Skin of body (tissue), 2 donors: ENCODE measurements around the gene UBL4A. TPM values are rescaled to one million over a fixed set of nuclear protein-coding genes. Genes with fewer than 3 reads are reported as not detected.

ENCODE experiments used
- DNase-seq: peaks from one replicate; lab custom pipeline; 2025; lab: John Stamatoyannopoulos, UW
- total RNA-seq: library from RNA; depleted of rRNA; stranded (reverse); fragments of >200 nt; gene quantifications from one replicate; pipeline ENCODE4 v1.2.3, GENCODE V29; 2014

Gene UBL4A
- total RNA-seq, 1 donor from 2014 or later, result 19.4 TPM

DNA sequence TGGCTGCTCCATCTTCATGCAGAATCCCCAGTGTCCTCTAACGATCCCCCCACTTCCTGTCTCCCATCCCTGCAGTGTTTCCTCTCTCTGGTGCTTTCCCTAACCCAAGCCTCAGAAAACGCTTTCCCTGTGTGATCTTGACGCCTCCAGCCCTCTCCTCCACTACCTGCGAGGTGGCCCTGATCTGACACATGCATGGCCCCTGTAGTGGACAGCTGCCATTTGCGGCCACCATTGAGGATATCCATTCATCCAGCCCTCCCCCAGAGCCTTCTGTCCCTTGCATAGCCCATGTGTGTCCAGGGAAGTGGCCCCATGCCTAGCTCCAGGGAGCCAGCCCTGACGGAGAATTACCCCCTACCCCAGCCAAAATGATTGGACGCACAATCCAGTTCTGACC is 3.1 kb downstream of the UBL4A start:
- no peak for DNase-seq

DNA sequence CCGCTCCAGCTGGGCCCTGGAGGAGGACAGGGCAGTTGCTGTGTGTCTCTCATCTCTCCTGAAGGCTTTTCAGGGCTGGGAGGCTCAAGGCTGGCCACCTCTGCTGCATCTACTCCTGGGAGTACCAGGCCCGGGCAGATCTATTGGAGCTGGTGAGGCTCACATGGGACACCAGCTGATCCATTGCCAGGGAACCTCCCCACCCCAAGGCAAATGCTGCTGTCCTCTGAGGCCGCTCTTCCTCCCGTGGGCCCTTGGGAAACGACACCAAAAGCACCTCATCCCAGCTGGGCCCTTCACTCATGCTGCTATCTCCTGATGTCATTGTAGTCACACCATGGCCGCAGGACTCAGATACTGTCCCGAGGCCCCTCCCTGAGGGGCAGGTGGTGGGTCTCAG is 3.6 kb downstream of the UBL4A start:
- DNase-seq, result no peak

DNA sequence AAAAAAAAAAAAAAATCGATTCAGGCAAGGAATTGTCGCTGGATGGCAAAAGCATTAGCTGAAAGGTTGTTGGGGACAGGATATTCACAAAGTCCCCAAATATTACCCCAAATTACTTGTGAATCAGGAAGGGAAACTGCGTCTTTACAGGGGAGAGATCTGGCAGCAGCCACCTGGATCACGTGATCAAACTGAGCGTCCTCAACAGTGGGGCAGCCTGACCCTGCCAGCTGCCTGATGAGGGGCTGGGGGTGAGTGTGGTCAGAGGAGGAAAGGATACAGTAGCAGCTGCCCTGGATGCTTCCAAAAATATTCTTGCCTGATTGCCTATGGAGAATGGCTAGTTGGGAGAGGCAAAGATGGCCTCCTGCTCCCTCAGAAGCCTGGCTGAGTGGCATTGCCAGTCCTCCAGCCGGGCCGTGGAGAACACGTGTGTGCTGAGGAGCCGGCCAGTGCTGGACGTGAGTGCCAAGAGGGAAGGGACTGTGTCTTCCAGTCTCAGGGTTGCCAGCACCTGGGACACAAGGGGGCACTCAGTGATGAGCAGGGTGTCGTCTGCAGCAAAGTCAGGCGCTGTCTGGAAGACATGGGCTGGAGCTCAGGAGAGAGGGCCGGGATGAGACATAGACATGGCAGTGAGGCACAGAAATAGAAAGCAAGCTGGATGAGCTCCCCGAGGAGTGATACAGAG is 4.4 kb downstream of the UBL4A start:
- DNase-seq, result no peak

DNA sequence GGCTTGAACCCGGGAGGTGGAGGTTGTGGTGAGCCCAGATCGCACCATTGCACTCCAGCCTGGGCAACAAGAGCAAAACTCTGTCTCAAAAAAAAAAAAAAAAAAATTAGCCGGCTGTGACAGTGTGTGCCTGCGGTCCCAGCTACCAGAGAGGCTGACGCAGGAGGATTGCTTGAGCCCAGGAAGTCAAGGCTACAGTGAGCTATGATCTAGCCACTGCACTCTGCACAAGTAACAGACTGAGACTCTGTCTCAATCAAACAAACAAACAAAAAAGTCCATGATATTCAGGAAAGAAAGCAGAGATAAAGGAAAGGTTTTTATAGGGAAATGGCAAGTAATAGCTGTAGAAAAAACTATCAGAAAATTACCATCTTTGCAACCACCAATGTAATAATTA is 5.2 kb downstream of the UBL4A start:
- DNase-seq, result no peak

DNA sequence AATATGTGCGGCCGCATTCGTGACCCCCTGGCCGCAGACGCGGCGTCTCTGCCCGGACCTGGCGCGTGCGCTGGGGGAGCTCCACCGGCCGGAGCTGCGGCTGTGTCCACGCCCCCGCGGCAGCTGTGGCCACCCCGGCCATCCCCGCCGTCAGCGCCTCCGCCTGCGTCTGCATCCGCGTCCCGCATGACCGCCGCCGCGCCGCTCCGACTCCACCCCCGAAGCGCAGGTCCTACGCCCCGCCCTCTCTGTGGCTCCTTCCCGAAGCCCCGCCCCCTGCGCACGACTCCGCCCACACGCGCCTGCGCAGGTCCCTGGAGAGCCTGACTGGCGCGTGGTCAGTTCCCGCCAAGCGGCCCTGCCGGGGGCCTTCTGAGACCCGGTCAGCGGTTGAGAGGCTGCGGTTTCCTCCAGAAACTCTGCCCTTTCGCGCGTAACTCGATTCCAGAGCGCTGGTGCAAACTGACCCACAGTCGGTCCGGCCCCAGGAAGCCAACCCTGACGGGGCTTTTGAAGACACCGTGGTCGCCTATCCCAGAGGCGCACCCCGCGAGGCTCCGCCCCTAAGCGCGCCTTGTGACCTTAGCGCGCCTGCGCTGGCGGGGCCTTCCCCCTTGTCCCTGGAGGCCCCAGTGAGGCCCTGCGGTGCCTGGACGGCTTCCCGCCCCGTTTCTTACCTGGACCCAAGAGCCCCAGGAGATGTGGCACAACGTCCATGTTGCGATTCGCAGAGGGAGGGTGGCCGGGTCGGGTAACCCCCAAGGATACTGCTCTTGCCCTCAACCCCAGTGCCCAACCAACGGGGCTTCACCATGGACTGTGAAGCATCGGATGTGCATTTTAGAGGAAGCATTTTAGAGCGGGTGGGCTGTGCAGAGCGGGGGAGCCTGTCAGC is 7.4 kb downstream of the UBL4A start, which contains the start of gene LAGE3:
Gene LAGE3, minus strand, starts transcription at position 554 of the 895 bp plus-strand sequence. Its CDS starts 366 bp downstream, at position 188.
- DNase-seq, result peak; percentile 75

DNA sequence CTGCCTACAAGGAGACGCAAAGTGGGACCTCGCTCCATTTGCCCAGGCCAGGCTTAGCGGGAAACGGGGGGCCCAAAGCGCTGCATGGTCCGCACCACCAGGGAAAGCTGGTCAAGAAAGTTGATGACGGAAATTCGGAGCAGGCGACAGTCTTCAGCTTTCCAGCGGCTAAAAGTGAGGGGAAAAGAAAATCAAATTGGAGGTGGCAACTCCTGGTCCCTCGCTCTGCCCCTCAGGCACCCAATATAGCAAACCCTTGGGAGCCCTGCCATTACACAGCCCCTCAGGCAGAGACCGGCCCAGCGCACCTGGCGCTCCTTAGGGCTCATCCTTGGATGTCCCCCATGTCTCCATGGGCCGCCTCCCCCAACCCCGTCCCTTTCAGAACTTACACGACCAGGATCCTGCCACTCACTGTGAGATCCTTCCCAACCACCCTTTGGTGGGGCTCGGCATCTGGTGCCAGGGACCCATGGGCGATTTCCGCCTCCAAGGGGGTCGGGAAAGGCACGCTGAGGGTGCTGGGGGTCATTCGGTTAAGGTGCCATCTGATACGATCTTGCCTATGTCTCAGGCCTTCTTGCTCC is 8.4 kb downstream of the UBL4A start:
- DNase-seq, result no peak

DNA sequence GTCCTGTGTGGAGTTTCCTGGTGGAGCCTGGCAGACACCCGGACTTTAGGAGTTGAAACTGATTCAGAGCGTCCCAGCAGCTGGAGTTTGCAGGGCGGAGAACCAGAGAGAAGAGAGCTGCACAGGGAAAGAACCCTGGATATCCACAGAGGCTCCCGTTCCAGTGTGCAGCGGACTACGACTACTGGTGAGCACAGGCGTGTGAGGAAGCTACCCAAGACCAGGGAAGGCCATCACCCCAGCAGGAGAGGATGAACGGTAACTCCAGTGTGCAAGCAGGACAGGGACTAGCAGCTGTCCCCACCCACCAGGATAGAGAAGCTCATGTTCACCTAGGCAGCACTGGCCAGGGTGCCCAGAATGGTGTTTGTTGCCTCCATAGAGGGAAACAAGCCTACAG is 9.6 kb downstream of the UBL4A start:
- no peak for DNase-seq

DNA sequence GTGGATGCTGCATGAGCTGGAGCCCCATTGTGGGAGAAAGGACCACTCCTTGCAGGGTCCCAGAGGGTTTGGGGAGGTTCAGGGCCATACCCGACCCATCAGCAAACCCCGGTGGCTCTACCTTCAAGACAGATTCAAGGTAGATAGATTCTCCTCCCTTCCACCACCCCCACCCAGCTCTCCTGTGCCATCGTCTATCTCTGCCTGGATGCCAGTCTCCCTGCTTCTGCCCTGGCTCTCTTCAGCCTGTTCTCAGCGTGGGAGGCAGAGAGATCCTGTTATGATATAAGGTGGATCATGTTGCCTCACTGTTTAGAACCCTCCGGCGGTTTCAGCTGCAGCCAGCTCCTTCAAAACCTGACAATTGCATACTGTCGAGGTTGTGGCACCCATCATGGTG is 12.7 kb downstream of the UBL4A start:
- no peak for DNase-seq

DNA sequence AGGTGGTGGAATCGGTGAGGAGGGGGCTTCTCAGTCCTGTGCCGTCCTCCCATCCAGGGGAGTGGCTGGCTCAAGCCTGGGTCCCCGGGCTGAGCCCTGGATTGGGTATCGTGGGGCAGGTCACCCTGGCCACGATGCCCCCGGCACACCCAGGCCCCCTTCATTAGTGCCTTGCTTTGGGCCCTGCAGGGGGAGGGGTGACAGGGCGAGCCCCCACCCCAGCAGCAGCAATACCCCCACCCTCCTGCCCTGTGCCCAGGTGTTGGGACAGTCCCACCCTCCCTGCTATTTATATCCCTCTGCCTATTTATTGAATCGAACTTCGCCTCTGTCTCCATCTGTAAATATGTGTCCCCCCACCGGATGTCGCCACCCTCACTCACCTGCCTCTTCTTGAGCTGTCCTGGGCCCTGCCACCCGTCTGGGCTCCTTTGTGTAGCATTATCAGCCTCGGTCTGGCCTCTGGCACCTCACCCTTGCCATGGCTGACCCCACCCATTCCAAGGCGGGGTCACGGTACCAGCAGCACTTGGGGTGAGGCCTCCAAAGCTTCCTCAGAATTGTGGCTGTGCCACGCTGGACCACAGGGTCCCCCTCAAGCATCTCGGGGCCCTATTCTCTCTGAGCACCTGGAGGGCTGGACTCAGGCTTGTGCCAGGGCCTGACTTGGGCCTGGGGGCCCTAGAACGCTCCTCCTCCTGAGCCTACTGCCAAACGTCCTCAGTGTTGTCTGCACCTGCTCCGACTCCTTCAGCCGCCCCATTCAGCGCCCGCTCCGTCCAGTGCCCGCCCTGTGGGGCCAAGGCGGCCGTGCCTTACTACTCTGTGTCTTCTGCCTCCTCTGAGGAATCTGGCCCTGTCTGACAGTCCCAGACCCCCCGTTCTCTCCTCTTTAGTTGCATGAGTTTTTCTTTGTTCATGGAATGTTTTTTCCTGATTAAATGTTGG is 13.5 kb downstream of the UBL4A start:
- no peak for DNase-seq

DNA sequence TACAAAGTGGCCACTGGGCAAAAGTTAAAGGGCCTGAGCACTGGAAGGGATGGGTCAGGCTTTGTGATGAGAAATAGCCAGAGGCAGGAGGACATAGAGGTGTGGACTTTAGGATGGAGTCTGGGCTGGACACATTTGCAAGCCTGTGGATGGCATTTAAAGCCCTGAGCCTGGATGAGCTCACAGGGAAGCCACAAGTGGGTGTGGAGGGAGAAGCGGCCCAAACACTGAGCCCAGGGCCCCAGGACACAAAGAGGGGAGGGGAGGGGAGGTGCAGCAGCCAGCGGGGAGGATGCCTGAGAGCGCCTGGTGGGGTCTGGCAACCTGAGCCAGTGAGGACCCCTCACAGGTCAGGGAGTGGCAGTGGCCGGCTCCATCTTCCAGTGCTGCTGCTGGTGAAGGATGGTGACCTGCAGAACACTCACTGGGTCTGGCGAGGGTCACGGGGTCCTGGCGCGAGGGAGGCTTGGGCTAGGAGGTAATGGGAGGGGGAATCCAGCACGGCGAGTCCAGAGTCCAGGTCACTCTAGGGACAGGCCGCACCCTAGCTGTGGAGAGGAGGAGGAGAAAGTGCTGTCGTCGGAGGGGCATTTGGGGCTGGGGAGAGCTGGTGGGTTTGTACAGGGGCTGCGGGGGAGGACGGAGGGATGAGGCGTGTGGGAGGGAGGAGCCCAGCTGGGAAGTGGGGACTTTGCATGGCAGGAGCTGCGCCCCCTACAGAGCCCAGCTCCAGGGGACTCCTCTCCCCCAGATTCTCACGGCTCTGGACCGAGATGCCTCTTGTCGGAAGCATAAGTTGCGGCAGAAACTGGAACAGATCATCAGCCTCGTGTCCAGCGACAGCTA is 14.4 kb downstream of the UBL4A start:
- DNase-seq, result no peak

DNA sequence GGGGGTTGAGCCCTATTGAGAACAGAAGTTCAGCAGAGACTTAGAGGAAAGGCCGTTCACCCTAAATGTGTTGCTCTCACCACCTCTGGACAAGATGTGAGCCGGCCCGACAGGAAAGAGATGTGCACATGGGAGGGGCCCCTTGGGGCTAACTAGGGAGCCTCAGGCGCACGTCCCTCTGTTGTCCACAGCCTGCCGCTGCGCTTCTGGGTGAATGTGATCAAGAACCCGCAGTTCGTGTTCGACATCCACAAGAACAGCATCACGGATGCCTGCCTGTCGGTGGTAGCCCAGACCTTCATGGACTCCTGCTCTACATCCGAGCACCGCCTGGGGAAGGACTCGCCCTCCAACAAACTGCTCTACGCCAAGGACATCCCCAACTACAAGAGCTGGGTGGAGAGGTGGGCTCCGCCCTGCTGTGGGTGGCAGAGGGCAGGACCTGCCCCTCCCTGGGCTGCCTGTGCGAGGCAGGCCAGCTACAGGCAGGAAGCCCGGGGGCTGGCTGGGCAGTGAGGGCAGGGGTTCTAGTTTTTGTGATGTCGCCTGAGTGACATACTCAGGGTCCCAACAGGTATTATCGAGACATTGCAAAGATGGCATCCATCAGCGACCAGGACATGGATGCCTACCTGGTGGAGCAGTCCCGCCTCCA is 15.4 kb downstream of the UBL4A start:
- no peak for DNase-seq

DNA sequence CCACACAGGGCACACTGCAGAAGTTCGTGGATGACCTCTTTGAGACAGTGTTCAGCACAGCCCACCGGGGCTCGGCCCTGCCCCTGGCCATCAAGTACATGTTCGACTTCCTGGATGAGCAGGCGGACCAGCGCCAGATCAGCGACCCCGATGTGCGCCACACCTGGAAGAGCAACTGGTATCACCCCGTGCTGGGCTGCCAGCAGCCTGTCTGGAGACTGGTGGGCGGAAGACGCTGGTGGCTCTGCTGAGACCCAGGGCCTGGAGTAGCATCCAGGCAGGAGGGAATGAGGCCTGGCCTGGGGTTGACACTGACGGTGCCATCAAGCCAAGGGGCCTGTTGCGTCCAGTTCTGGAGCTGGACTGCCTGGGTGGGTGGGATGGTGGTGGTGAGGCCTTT is 16.0 kb downstream of the UBL4A start:
- no peak for DNase-seq

DNA sequence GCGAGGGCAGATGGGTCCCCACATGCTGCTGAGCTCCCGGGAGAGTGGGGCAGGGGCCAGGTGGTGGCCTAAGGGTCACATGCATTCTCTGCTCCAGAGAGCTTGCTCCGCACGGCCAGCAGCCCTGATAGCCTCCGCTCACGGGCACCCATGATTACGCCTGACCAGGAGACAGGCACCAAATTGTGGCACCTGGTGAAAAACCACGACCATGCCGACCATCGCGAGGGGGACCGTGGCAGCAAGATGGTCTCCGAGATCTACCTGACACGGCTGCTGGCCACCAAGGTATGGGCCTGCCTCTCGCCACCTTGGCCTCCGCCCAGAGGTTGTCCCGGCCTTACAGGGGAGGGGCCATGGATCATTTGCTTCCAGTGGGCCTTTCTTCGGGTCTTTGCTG is 16.5 kb downstream of the UBL4A start:
- DNase-seq, result no peak

DNA sequence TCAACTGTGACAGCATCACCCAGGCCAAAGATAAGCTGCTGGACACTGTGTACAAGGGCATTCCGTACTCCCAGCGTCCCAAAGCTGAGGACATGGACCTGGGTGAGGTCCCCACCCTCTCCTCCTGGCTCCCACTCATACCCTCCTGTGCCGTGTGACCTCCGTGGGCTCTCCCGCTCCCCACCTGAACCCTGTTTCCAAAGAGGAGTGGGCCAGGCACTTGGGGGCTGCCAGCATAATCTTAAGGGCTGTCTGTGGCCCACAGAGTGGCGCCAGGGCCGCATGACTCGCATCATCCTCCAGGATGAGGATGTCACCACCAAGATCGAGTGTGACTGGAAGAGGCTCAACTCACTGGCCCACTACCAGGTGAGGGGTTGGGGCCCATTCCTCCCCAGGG is 17.3 kb downstream of the UBL4A start:
- DNase-seq, result no peak

DNA sequence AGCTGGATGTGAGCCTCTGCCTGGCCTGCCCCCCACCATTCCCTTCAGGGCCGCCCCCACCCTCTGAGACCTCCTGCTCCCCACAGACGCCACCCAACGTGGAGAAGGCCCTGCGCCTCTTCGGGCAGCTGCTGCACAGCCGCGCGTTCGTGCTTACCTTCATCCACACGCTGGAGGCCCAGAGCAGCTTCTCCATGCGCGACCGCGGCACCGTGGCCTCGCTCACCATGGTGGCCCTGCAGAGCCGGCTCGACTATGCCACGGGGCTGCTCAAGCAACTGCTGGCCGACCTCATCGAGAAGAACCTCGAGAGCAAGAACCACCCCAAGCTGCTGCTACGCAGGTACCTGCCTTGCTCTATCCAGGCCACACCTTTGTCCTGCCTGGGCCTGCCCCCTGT is 18.2 kb downstream of the UBL4A start:
- no peak for DNase-seq

DNA sequence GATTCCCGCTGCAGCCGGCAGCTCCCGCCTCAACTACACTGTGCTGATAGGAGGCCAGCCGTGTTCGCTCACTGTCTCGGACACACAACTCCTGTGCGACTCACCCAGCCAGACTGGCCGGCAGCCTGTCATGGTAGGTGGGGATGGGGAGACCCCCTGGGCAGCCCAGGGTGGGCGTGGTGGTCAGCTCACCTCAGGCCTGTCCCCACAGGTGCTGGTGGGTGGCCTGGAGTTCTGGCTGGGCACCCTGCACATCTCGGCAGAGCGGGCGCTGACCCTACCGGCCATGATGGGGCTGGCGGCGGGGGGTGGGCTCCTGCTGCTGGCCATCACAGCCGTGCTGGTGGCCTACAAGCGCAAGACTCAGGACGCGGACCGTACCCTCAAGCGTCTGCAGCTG is 18.9 kb downstream of the UBL4A start:
- no peak for DNase-seq

DNA sequence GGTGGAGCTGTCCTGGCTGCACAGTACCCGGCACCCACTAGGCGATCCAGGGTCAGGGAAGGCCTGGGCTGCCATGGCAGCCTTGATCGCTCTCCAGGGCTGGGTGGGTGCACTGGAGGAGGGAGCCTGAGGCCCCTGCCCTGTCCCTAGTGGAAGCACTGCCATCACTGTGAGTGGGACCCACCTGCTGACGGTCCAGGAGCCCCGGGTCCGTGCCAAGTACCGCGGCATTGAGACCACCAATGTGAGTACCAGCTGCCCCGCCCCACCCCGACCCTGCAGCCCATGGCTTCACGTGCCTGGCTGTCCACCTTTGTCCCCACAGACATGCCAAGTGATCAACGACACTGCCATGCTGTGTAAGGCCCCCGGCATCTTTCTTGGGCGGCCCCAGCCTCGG is 19.5 kb downstream of the UBL4A start:
- DNase-seq, result no peak

DNA sequence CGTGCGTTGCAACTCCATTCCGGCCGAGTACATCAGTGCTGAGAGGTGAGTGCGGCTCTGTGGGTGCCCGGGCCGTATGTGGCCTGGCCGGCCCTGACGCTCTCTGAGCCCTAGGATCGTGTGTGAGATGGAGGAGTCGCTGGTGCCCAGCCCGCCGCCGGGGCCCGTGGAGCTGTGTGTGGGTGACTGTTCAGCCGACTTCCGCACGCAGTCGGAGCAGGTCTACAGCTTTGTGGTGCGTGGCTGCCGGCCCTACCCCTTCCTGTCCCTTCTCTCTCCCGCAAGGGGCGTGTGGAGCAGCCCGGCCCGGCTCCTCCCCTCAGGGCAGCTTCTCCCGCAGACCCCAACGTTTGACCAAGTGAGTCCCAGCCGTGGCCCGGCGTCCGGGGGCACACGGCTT is 20.4 kb downstream of the UBL4A start:
- no peak for DNase-seq

DNA sequence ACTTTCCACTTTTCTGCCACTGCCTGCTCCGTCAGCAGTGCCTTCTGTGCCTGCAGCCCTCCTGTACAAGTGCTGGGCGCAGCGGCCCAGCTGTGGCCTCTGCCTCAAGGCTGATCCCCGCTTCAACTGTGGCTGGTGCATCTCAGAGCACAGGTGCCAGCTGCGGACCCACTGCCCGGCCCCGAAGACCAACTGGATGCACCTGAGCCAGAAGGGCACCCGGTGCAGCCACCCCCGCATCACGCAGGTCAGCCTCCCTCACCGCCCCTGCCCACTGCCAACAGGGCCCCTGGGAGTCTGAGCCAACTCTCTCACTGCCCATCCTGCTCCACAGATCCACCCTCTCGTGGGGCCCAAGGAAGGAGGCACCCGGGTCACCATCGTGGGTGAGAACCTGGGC is 20.8 kb downstream of the UBL4A start:
- no peak for DNase-seq
